Fibroblast of villous mesenchyme (primary cell): Measurements from ENCODE around the gene NFIA. TPM values are rescaled to one million over a fixed set of nuclear protein-coding genes. Genes with fewer than 3 reads are reported as not detected.

Experiments
- DNase-seq: peaks from one replicate; pipeline ENCODE4 v3.0.0-alpha.2; 2010; ENCODE audit warnings: low read depth
- H3K4me3 ChIP-seq: 2 replicates; pipeline ENCODE4 v1.5.1; 2011; ENCODE audit warnings: low read depth, mild to moderate bottlenecking, low read length
- CTCF ChIP-seq: IDR thresholded peaks from 2 replicates; pipeline ENCODE4 v1.5.1; 2012; ENCODE audit warnings: low read depth, mild to moderate bottlenecking, low read length; ENCODE audit not compliant: insufficient read depth
- total RNA-seq: library from RNA; depleted of rRNA; stranded (reverse); fragments of >200 nt; gene quantifications from 2 replicates; pipeline ENCODE4 v1.2.3, GENCODE V29; 2012

The NFIA gene
- total RNA-seq, 1 donor, result 10.4 TPM

GRCh38 chr1:61162520-61163258 is 80.3 kb downstream of the NFIA start:
- no peak for DNase-seq
- H3K4me3 ChIP-seq, result no peak overlapping the region

GRCh38 chr1:61163355-61163754 is 81.0 kb downstream of the NFIA start:
- DNase-seq, result no peak
- no peak overlapping the region for H3K4me3 ChIP-seq
- TF ChIP-seq CTCF, result no peak

More at GRCh38 chr1:61162520-61163258, 80.3 kb downstream of the NFIA start:
- no peak for TF ChIP-seq CTCF

GRCh38 chr1:61165402-61165801 is 83.0 kb downstream of the NFIA start:
- no peak for DNase-seq
- no peak overlapping the region for H3K4me3 ChIP-seq
- no peak for TF ChIP-seq CTCF

- H3K4me3 ChIP-seq, result no peak overlapping the region
- DNase-seq, result no peak
- TF ChIP-seq CTCF, result no peak
These were observed 84.9 kb downstream of the NFIA start for GRCh38 chr1:61167309-61167708.

- no peak for TF ChIP-seq CTCF
- no peak overlapping the region for H3K4me3 ChIP-seq
- no peak for DNase-seq
These were observed 86.7 kb downstream of the NFIA start for GRCh38 chr1:61169045-61169444.

- TF ChIP-seq CTCF, result no peak
- no peak for DNase-seq
- no peak overlapping the region for H3K4me3 ChIP-seq
These were observed 87.3 kb downstream of the NFIA start for GRCh38 chr1:61169634-61170033.
